Heart left ventricle (tissue), 16 donors: ENCODE data around the gene CDON. TPM values are rescaled to one million over a fixed set of nuclear protein-coding genes. Genes with fewer than 3 reads are reported as not detected.

Experiments used
- ATAC-seq, 4 donors: fragments of 200-7000 bp; cut with Tn5 transposase; one replicate each; pipeline ENCODE4 v1.9.1; 2020 to 2022; ENCODE audit warnings: moderate library complexity in 4 of 4, mild to moderate bottlenecking in 3 of 4, moderate number of reproducible peaks in 1 of 4
- DNase-seq, 5 donors: peaks; one replicate each; pipeline ENCODE4 v3.0.0-alpha.2; 2020
- H3K27ac ChIP-seq, 12 donors: fragments of 200-600 bp; sonication (generic) in 4 of 12; one replicate each; pipeline versions ENCODE4 v1.5.0 to v1.8.0; 2016 to 2022; ENCODE audit warnings: mild to moderate bottlenecking in 2 of 12
- H3K27me3 ChIP-seq, 9 donors: fragments of 200-600 bp; sonication (generic) in 2 of 9; one replicate each; pipeline versions ENCODE4 v1.5.1 to v1.8.0; 2016 to 2022; ENCODE audit warnings: mild to moderate bottlenecking in 3 of 9
- H3K36me3 ChIP-seq, 9 donors: fragments of 200-600 bp; sonication (generic) in 2 of 9; one replicate each; pipeline versions ENCODE4 v1.5.0 to v1.8.0; 2018 to 2022; ENCODE audit warnings: mild to moderate bottlenecking in 2 of 9
- H3K4me1 ChIP-seq, 12 donors: fragments of 200-600 bp; sonication (generic) in 4 of 12; one replicate each; pipeline versions ENCODE4 v1.5.0 to v1.8.0; 2016 to 2022; ENCODE audit warnings: mild to moderate bottlenecking in 3 of 12
- H3K4me3 ChIP-seq, 12 donors: fragments of 200-600 bp; sonication (generic) in 4 of 12; one replicate each; pipeline versions ENCODE4 v1.5.0 to v1.8.0; 2017 to 2022; ENCODE audit warnings: mild to moderate bottlenecking in 9 of 12, moderate library complexity in 4 of 12
- H3K9me3 ChIP-seq, 12 donors: fragments of 200-600 bp; sonication (generic) in 4 of 12; one replicate each; pipeline versions ENCODE4 v1.5.0 to v1.8.0; 2016 to 2022; ENCODE audit warnings: mild to moderate bottlenecking in 1 of 12
- CTCF ChIP-seq, 12 donors: fragments of 200-600 bp; sonication (generic) in 4 of 12; IDR thresholded peaks; one replicate each; pipeline versions ENCODE4 v1.5.0 to v1.8.0; 2018 to 2022; ENCODE audit warnings: antibody characterized with exemption in 12 of 12, mild to moderate bottlenecking in 5 of 12
- POLR2A ChIP-seq, 2 donors: fragments of 450-650 bp; IDR thresholded peaks; one replicate each; pipeline ENCODE4 v1.6.1; 2017; ENCODE audit warnings: antibody characterized with exemption in 2 of 2, mild to moderate bottlenecking in 2 of 2, moderate library complexity in 2 of 2
- whole genome bisulfite sequencing, 4 donors: extraction: QIAGEN DNeasy Blood & Tissue Kit in 2 of 4; methylation state at CpG; one replicate each; pipeline versions ENCODE4 v1.1.5 to v1.1.7; 2013 to 2018; 5-methylcytosine and 5-hydroxymethylcytosine counted together
- intact Hi-C, 10 donors: fragments of 100-400 bp; cut with DNase I; formaldehyde crosslinking; loops; one replicate each; pipeline versions ENCODE4 v1.11.1 to v1.14.2; 2022
- polyA plus RNA-seq, 2 donors: library from polyadenylated mRNA; stranded (reverse); fragments of 200-250 nt; gene quantifications; one replicate each; pipeline ENCODE4 v1.2.3, GENCODE V29; 2013
- total RNA-seq, 9 donors: library from RNA; depleted of rRNA in 2 of 9; stranded (reverse); fragments of >200 nt in 2 of 9; fragmentation: NEBNext Ultra II Directional in 3 of 9; extraction: Animal tissue kit (Norgen Biotek cat#: 25700) in 3 of 9; gene quantifications; one replicate each; pipeline versions ENCODE4 v1.1.0 to v1.2.4, GENCODE V29; 2016 to 2023
- donor health status: ischemic (EF 13 %, LVEDD 7.1; RV severe dilation, severe dysfunction).
- donor health status: healthy with polysubstance abuse.
- donor health status: DM: no; HTN: yes; CAD: no.
- donor health status: DM: no; HTN: no; CAD: no.
- donor health status: ischemic (EF 25% LVEDD 6.9; RV normal size, moderate dysfunction).
- donor health status: ischemic (EF 25% LVEDD 5.7; RV mildly dilated, moderate dysfunction).
- donor health status: healthy.
- donor health status: DM: yes; HTN: yes; CAD: no.
- donor health status: ischemic (EF 35%, LVEDD 5.7; RV mildly dilated, moderate dysfunction).
- donor health status: nonischemic (EF 11% LVEDD 7.7; RV severe dilation, severe dysfunction).
- donor health status: DM: yes; HTN: yes; CAD: no.
- donor health status: PGD.
- donor health status: ischemic (EF 29% LVEDD 5.4; RV normal size, mild dysfunction).
- donor health status: nonischemic (EF 23%, LVEDD 6.1; RV moderate dilation, normal function).

CDON gene
- total and polyA plus RNA-seq, 11 donors: 1.2 to 51.5 (median 7.3) TPM

GRCh38 chr11:126060757-126061171 is 1.9 kb downstream of the CDON start:
- Histone ChIP-seq H3K36me3 (no peaks in the 10 kb centered on the region), H3K27me3 (peaks cover 0 to 12% (median 0%) of the 10 kb centered on the region in 9 donors), H3K9me3 (peaks cover 0 to 3% (median 0%) of the 10 kb centered on the region in 12 donors), H3K4me3 (peak overlapping the region in 2 of 12 donors; percentile 63 to 94), H3K27ac (peak overlapping the region in 2 of 12 donors; percentile 16 to 85), H3K4me1 (peaks cover 0 to 20% (median 8%) of the 10 kb centered on the region in 12 donors)
- intact Hi-C loops: loop anchor here in 7 of 10 donors (5.0 to 10.0 kb wide), 8 partner anchors 52 to 207 kb away; partner anchors contain the start of genes FAM118B (in 1 of the 7), FOXRED1 (in 1 of the 7), RPUSD4 (in 1 of the 7) and SRPRA (in 1 of the 7)
- no peak for ATAC-seq
- 70 to 72% (median 71%) methylated on average over 2 of the region's 2 CpGs for WGBS, 4 donors
- TF ChIP-seq POLR2A (IDR thresholded peaks at IDR 0.05) (no peak), CTCF (IDR thresholded peaks at IDR 0.05) (no peak)
- no peak for DNase-seq

- TF ChIP-seq POLR2A (IDR thresholded peaks at IDR 0.05): no peak
- TF ChIP-seq CTCF (IDR thresholded peaks at IDR 0.05): no peak
- intact Hi-C loops: loop anchor here in 2 of 10 donors (10.0 kb wide), 1 partner anchor 115 kb away; the partner anchor contains the start of gene VSIG10L2 (in 2 of the 2)
- Histone ChIP-seq H3K36me3 (no peaks in the 10 kb centered on the region), H3K27ac (peak overlapping the region in 1 of 12 donors; percentile 85), H3K9me3 (no peaks in the 10 kb centered on the region), H3K4me1 (peaks cover 0 to 20% (median 8%) of the 10 kb centered on the region in 12 donors), H3K27me3 (peaks cover 0 to 12% (median 0%) of the 10 kb centered on the region in 9 donors), H3K4me3 (peak overlapping the region in 1 of 12 donors; percentile 7)
- ATAC-seq (no peak), DNase-seq (no peak)
- 63 to 78% (median 67%) methylated on average over 10 of the region's 10 CpGs for WGBS, 4 donors
Measured at GRCh38 chr11:126059238-126059781, 3.4 kb downstream of the CDON start.

- no peak for ATAC-seq
- TF ChIP-seq POLR2A (IDR thresholded peaks at IDR 0.05): no peak
- no peak for TF ChIP-seq CTCF (IDR thresholded peaks at IDR 0.05)
- Histone ChIP-seq H3K4me1 (peaks cover 0 to 14% (median 7%) of the 10 kb centered on the region in 12 donors), H3K27ac (peak overlapping the region in 1 of 12 donors; percentile 32), H3K4me3 (peak overlapping the region in 1 of 12 donors; percentile 8), H3K27me3 (peaks cover 0 to 12% (median 0%) of the 10 kb centered on the region in 9 donors), H3K36me3 (no peaks in the 10 kb centered on the region), H3K9me3 (no peaks in the 10 kb centered on the region)
- intact Hi-C loops: loop anchor here in 2 of 10 donors (10.0 kb wide), 1 partner anchor 113 kb away; the partner anchor contains the start of gene VSIG10L2 (in 2 of the 2)
- 86 to 90% (median 88%) methylated on average over 6 of the region's 6 CpGs for WGBS, 4 donors
- DNase-seq: no peak
Measured at GRCh38 chr11:126058105-126058874, 4.4 kb downstream of the CDON start.

- H3K4me1 ChIP-seq: no peaks in the 10 kb centered on the region
- H3K27me3 ChIP-seq: no peaks in the 10 kb centered on the region
- no peak overlapping the region for H3K27ac ChIP-seq
- no peaks in the 10 kb centered on the region for H3K9me3 ChIP-seq
- H3K4me3 ChIP-seq: no peak overlapping the region
- ATAC-seq (no peak), DNase-seq (no peak)
- no peaks in the 10 kb centered on the region for H3K36me3 ChIP-seq
- TF ChIP-seq POLR2A (IDR thresholded peaks at IDR 0.05) (no peak), CTCF (IDR thresholded peaks at IDR 0.05) (no peak)
- WGBS, 4 donors: 93 to 98% (median 98%) methylated on average over 5 of the region's 5 CpGs
- intact Hi-C loops: loop anchor here in 2 of 10 donors (10.0 kb wide), 1 partner anchor 110 kb away; the partner anchor contains the start of gene VSIG10L2 (in 2 of the 2)
Measured at GRCh38 chr11:126054882-126055281, 7.8 kb downstream of the CDON start.
